CD1c-positive myeloid dendritic cell (primary cell): Measurements from ENCODE around the gene ADAM22.
"Not testable (repeated sequence)": the region's sequence is repeated elsewhere in the genome, so short reads cannot be mapped to it uniquely, and the experiment has no call there.

Source experiments
- DNase-seq: peaks from one replicate; pipeline ENCODE4 v3.0.0-alpha.2; 2016; ENCODE audit errors: extremely low spot score

The ADAM22 gene

GRCh38 chr7:88109612-88110011 is 175.6 kb downstream of the ADAM22 start:
- no peak for DNase-seq

GRCh38 chr7:88111140-88111743 is 177.2 kb downstream of the ADAM22 start:
- peak; percentile 45 for DNase-seq

GRCh38 chr7:88111954-88112471 is 178.0 kb downstream of the ADAM22 start:
- no peak for DNase-seq

- DNase-seq = peak; percentile 32
These were observed 181.3 kb downstream of the ADAM22 start for GRCh38 chr7:88115258-88115796.

- peak; percentile 6 for DNase-seq
These were observed 181.8 kb downstream of the ADAM22 start for GRCh38 chr7:88115816-88116215.

GRCh38 chr7:88116235-88116795 is 182.3 kb downstream of the ADAM22 start:
- no peak for DNase-seq

- no peak for DNase-seq
These were observed 183.3 kb downstream of the ADAM22 start for GRCh38 chr7:88117325-88117724.

- peak; percentile 10 for DNase-seq
These were observed 187.3 kb downstream of the ADAM22 start for GRCh38 chr7:88121335-88121734.

- no peak for DNase-seq
These were observed 193.7 kb downstream of the ADAM22 start for GRCh38 chr7:88127637-88128290.

- peak; percentile 67 for DNase-seq
These were observed 198.7 kb downstream of the ADAM22 start for GRCh38 chr7:88132725-88133124.

- no peak for DNase-seq
These were observed 206.9 kb downstream of the ADAM22 start for GRCh38 chr7:88140947-88141346.

- no peak for DNase-seq
These were observed 207.4 kb downstream of the ADAM22 start for GRCh38 chr7:88141479-88141878.

- no peak for DNase-seq
These were observed 207.9 kb downstream of the ADAM22 start for GRCh38 chr7:88141953-88142352.

GRCh38 chr7:88146616-88147015 is 212.6 kb downstream of the ADAM22 start:
- DNase-seq = no peak

GRCh38 chr7:88147341-88147740 is 213.3 kb downstream of the ADAM22 start:
- DNase-seq = no peak

- no peak for DNase-seq
These were observed 213.9 kb downstream of the ADAM22 start for GRCh38 chr7:88147949-88148348.

GRCh38 chr7:88150033-88150432 is 216.0 kb downstream of the ADAM22 start:
- DNase-seq = no peak

- no peak for DNase-seq
These were observed 217.2 kb downstream of the ADAM22 start for GRCh38 chr7:88151119-88151790.

GRCh38 chr7:88153378-88153777 is 219.3 kb downstream of the ADAM22 start:
- no peak for DNase-seq

GRCh38 chr7:88155756-88156155 is 221.7 kb downstream of the ADAM22 start:
- DNase-seq = no peak

GRCh38 chr7:88156356-88156755 is 222.3 kb downstream of the ADAM22 start:
- no peak for DNase-seq

GRCh38 chr7:88159741-88160140 is 225.7 kb downstream of the ADAM22 start:
- DNase-seq = not testable (repeated sequence)
